SJCRH30 (cell line): Measurements from ENCODE around the gene TTC31. TPM values are rescaled to one million over a fixed set of nuclear protein-coding genes. Genes with fewer than 3 reads are reported as not detected.
A peak's percentile ranks its signal among the peaks of the same experiment; 100 is the strongest.
"Not testable (repeated sequence)": the region's sequence is repeated elsewhere in the genome, so short reads cannot be mapped to it uniquely, and the experiment has no call there.

Experiments
- DNase-seq, 2 experiments: peaks; one replicate each; pipeline ENCODE4 v3.0.0-alpha.2; 2015 to 2020
- H3K27ac ChIP-seq: fragments of 250-450 bp; sonication (Bioruptor Pico); 2 replicates; pipeline ENCODE4 v1.5.1; 2020; ENCODE audit warnings: mild to moderate bottlenecking, moderate library complexity
- H3K27me3 ChIP-seq: fragments of 250-450 bp; sonication (Bioruptor Pico); 2 replicates; pipeline ENCODE4 v1.5.1; 2020; ENCODE audit warnings: mild to moderate bottlenecking, moderate library complexity
- H3K36me3 ChIP-seq: fragments of 250-450 bp; sonication (Bioruptor Pico); 2 replicates; pipeline ENCODE4 v1.5.1; 2020; ENCODE audit warnings: mild to moderate bottlenecking, moderate library complexity
- H3K4me1 ChIP-seq: fragments of 250-450 bp; sonication (Bioruptor Pico); 2 replicates; pipeline ENCODE4 v1.5.1; 2020; ENCODE audit warnings: mild to moderate bottlenecking, moderate library complexity
- H3K4me3 ChIP-seq: fragments of 250-450 bp; sonication (Bioruptor Pico); 2 replicates; pipeline ENCODE4 v1.5.1; 2020; ENCODE audit warnings: mild to moderate bottlenecking, moderate library complexity
- H3K9me3 ChIP-seq: fragments of 250-450 bp; sonication (Bioruptor Pico); replicated peaks from 2 replicates; pipeline ENCODE4 v1.5.1; 2020; ENCODE audit warnings: mild to moderate bottlenecking, moderate library complexity
- total RNA-seq: library from RNA; depleted of rRNA; stranded (reverse); fragments of >200 nt; shearing (Covaris generic); gene quantifications from 2 replicates; pipeline ENCODE4 v1.2.3, GENCODE V29; 2014

The TTC31 gene
- total RNA-seq, 1 experiment from 2014 or later: 21.0 TPM

- H3K27ac ChIP-seq: no peak overlapping the region
Measured at GRCh38 chr2:74447230-74447999, 35.5 kb upstream of the TTC31 start.

DNA sequence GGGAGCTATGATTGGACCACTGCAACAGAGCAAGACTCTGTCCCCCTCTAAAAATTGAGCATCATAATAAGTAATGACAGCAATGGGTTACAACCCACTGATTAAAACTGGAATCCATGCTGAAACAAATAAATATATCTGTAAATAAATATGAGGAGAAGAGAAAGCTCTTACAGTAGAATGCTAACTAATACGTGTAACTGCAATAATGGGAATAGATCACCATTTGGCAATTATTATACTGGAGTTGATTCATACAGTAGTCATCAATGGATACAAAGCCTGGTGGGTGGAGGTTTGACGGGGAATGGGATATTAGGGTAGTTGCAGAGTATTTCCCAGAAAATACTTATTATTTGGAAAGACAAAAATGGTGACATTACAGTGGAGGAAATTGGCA is 34.1 kb upstream of the TTC31 start:
- Histone ChIP-seq H3K4me3 (no peak overlapping the region), H3K27me3 (0 out of 2 replicates have a peak, but pooled peaks cover 2% of the 10 kb centered on the region), H3K27ac (no peak overlapping the region), H3K36me3 (no peaks in the 10 kb centered on the region), H3K9me3 (no peaks in the 10 kb centered on the region), H3K4me1 (peaks cover 16% of the 10 kb centered on the region)
- no peak for DNase-seq

More at GRCh38 chr2:74447230-74447999, 35.5 kb upstream of the TTC31 start:
- Histone ChIP-seq H3K4me1 (peaks cover 12% of the 10 kb centered on the region), H3K9me3 (no peaks in the 10 kb centered on the region), H3K36me3 (no peaks in the 10 kb centered on the region), H3K27me3 (0 out of 2 replicates have a peak, but pooled peaks cover 2% of the 10 kb centered on the region), H3K4me3 (no peak overlapping the region)
- DNase-seq: no peak

- H3K9me3 ChIP-seq: no peaks in the 10 kb centered on the region
- peaks cover 6% of the 10 kb centered on the region; the same call in 1 of the 2 replicates for H3K4me1 ChIP-seq
- no peak for DNase-seq
- H3K4me3 ChIP-seq: no peak overlapping the region
- H3K27me3 ChIP-seq: 0 out of 2 replicates have a peak, but pooled peaks cover 2% of the 10 kb centered on the region
- no peaks in the 10 kb centered on the region for H3K36me3 ChIP-seq
- H3K27ac ChIP-seq: no peak overlapping the region
Measured at GRCh38 chr2:74450570-74451190, 32.2 kb upstream of the TTC31 start.

DNA sequence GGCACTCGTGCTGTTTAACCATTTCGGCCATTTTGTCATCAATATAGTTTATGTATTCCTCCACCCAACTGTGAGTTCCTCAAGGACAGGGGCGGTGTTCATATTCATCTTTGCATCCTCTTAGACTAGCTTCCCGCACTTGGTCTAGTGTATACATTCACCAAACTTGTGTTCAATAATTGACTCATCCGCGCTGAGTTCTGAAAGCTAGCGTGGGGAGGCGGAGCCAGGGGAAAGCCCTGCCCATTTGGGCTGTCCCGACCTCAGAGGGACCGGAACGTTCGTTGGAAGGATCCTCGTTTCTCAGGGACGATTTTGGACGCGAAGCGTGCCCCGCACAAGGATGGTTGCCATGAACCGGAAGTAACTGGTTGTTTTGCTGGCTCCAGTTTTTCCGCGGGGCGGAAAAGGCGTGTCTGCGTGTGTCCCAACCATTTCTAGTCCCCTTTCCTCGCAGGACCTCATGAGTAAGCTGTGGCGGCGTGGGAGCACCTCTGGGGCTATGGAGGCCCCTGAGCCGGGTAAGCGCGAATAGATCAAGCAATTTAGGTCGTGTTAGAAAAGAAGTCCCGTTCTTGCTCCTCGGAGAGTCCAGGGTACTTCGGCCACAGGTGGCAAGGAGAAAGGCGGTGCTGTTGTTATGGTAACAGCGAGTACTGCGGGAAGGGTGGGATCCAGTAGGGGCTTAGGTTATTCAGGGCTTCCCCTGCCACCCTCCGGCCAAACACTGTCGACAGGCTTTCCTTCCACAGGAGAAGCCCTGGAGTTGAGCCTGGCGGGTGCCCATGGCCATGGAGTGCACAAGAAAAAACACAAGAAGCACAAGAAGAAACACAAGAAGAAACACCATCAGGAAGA is 28.0 kb upstream of the TTC31 start, which contains the start of gene INO80B:
TSS of gene INO80B (plus strand) at position 434 of the 858 bp plus-strand sequence. CDS start at position 464, 30 bp downstream.
- Histone ChIP-seq H3K4me1 (peaks cover 11% of the 10 kb centered on the region), H3K4me3 (peak within 1 kb of the TSS; percentile 64), H3K27ac (peak within 1 kb of the TSS; percentile 9; the same call in 1 of the 2 replicates), H3K27me3 (no peaks in the 10 kb centered on the region), H3K36me3 (no peaks in the 10 kb centered on the region), H3K9me3 (no peaks in the 10 kb centered on the region)
- DNase-seq: peak; percentile 96 to 99

DNA sequence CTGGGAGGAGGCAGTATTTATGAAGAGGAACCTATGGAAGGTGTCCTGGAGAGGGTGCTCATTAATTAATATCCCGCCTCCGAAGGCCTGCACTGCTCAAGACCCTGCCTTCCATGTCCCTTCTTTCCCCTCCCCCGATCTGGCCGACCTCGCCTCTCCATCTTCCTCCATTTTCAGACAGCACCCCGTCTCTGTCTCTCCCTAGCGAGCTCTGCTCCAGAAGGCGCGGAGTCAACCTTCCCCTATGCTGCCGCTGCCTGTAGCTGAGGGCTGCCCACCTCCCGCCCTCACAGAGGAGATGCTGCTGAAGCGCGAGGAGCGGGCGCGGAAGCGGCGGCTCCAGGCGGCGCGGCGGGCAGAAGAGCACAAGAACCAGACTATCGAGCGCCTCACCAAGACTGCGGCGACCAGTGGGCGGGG is 25.7 kb upstream of the TTC31 start:
- peak overlapping the region; percentile 65; the same call in 1 of the 2 replicates for H3K27ac ChIP-seq
- peak overlapping the region; percentile 68 for H3K4me3 ChIP-seq
- no peaks in the 10 kb centered on the region for H3K9me3 ChIP-seq
- no peak for DNase-seq
- H3K27me3 ChIP-seq: no peaks in the 10 kb centered on the region
- peaks cover 11% of the 10 kb centered on the region for H3K4me1 ChIP-seq
- H3K36me3 ChIP-seq: no peaks in the 10 kb centered on the region

DNA sequence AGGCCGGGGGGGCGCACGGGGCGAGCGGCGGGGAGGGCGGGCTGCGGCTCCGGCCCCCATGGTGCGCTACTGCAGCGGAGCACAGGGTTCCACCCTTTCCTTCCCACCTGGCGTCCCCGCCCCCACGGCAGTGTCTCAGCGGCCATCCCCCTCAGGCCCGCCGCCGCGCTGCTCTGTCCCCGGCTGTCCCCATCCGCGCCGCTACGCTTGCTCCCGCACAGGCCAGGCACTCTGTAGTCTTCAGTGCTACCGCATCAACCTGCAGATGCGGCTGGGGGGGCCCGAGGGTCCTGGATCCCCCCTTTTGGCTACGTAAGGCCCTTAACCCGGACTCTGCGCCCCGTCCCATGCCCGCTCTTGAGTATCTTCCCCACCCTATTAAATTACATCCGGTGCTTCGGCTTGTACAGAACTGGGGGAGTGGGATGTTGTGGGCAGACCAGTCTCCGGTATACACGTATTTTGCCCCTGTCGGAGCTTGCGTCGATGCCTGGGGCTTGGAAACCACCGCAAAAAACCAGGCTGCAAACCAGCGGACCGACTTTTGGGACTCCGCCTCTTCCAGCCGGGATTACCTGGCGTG is 25.2 kb upstream of the TTC31 start:
- peaks cover 7% of the 10 kb centered on the region for H3K4me1 ChIP-seq
- no peaks in the 10 kb centered on the region for H3K27me3 ChIP-seq
- H3K27ac ChIP-seq: peak overlapping the region; percentile 65
- H3K4me3 ChIP-seq: peak overlapping the region; percentile 68
- peaks cover under 1% of the 10 kb centered on the region; the same call in 1 of the 2 replicates for H3K36me3 ChIP-seq
- peak; percentile 76 to 78 for DNase-seq
- no peaks in the 10 kb centered on the region for H3K9me3 ChIP-seq

DNA sequence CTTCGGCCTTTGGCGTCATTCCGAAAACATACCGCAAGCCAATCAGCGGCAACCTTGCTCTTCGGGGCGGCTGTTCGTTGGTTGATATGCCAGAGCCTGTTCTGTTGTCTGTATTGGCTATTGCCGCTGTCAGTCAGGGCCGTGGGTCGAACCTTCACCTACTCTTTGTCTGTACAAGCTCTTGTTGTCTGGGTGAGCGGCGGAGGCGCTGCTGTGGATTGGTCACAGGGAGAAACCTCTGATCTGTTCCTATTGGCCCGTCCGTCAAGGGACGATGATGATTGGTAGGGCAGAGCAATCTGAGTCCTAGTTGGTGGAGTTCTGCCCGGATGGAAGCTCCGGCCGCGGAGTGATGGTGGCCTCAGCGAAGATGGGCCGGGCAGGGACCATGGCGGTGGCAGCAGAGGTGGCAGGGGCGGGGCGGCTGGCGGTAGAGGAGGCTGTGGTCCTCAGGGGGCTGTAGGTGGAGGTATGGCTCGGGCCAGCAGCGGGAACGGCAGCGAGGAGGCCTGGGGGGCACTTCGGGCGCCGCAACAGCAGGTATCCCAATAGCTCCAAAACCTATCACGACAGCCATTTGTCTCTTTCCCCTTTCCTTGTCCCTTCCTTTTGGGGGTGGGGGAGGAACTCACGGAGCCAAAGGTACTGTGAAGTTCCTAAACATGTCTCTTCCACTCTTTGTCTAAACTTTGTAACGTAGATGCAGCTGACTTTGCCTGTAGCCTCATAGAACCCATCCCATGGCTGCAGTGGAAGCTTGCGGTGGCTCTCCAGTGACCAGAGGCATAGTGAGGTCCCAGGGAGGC is 24.5 kb upstream of the TTC31 start, which contains the start of gene WBP1:
TSS of gene WBP1 (plus strand) at position 307 of the 806 bp plus-strand sequence. CDS start at position 472, 165 bp downstream.
- no peaks in the 10 kb centered on the region for H3K9me3 ChIP-seq

GRCh38 chr2:74458938-74459363 is 23.9 kb upstream of the TTC31 start:
- Histone ChIP-seq H3K27ac (peak overlapping the region; percentile 25), H3K27me3 (no peaks in the 10 kb centered on the region), H3K4me1 (peaks cover 6% of the 10 kb centered on the region), H3K9me3 (no peaks in the 10 kb centered on the region), H3K36me3 (peaks cover 4% of the 10 kb centered on the region; the same call in 1 of the 2 replicates), H3K4me3 (peak overlapping the region; percentile 68)
- DNase-seq: no peak

More for the DNA sequence above, 24.5 kb upstream of the TTC31 start, which contains the start of gene WBP1:
- peak; percentile 100 for DNase-seq
- Histone ChIP-seq H3K27me3 (no peaks in the 10 kb centered on the region), H3K36me3 (peaks cover 4% of the 10 kb centered on the region; the same call in 1 of the 2 replicates), H3K4me3 (peak within 1 kb of the TSS; percentile 68), H3K27ac (peak within 1 kb of the TSS; percentile 65), H3K4me1 (peaks cover 6% of the 10 kb centered on the region)

DNA sequence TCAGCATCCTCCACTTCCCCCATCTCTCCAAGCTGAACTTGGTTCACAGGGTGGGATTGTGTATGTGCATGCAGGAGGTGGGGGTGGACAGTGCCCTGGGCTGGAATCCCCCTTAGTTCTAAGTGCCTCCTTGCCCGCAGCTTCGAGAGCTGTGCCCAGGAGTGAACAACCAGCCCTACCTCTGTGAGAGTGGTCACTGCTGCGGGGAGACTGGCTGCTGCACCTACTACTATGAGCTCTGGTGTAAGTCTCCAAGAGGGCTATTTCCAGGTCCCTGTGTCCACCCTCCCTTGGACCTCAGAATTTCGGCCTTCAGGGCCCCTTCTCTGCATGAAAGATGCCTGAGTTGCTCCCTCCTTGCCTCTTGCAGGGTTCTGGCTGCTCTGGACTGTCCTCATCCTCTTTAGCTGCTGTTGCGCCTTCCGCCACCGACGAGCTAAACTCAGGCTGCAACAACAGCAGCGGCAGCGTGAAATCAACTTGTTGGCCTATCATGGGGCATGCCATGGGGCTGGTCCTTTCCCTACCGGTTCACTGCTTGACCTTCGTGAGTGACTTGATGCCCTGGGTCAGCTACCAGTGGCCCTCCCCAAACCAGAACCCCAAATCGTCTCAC is 23.3 kb upstream of the TTC31 start:
- H3K27me3 ChIP-seq, H3K4me1 ChIP-seq, H3K9me3 ChIP-seq, DNase-seq, H3K27ac ChIP-seq, H3K36me3 ChIP-seq, H3K4me3 ChIP-seq: not testable (repeated sequence)

GRCh38 chr2:74460187-74460586 is 22.7 kb upstream of the TTC31 start:
- not testable (repeated sequence) for H3K36me3 ChIP-seq, H3K9me3 ChIP-seq, H3K4me3 ChIP-seq, H3K27ac ChIP-seq, H3K4me1 ChIP-seq, H3K27me3 ChIP-seq, DNase-seq

- Histone ChIP-seq H3K4me1 (peaks cover 11% of the 10 kb centered on the region), H3K27ac (no peak overlapping the region), H3K36me3 (peaks cover 4% of the 10 kb centered on the region; the same call in 1 of the 2 replicates), H3K27me3 (no peaks in the 10 kb centered on the region), H3K9me3 (no peaks in the 10 kb centered on the region), H3K4me3 (no peak overlapping the region)
- DNase-seq: no peak
Measured at GRCh38 chr2:74461187-74462053, 21.5 kb upstream of the TTC31 start.

DNA sequence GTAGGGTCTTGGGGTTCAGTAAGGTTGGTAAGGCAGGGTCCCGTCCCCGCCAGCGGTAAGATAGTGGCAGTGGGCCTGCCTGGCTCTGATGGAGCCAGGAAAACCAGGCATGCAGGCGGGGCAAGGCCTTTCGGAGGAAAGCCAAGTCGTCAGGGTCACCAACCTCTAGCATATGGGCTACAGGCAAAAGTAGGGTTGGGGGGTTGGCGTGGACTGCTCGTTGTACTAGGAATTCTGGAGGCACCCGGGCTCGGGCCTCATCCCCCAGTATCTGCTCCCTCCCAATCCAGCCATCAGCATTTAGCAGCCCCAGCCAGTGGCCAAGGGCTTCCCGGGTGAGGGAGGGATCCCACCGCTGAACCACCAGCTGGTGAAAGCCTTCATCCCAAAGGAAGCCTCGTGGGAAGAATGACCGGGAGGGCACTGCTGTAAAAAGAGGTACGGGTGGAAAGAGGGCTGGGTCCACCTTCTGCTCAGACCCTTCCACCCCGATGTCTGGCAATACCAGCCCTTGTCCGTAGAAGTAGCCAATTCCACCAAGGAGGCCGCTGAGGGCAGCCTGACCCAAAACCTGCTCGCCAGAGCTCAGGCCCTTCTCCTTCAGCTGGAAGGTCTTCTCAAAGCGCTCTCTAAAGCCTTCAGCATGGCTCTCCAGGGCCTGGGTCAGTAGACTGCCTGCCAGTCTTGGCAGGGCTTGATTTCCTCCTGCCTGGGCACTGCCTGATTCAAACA is 20.7 kb upstream of the TTC31 start:
- no peak overlapping the region for H3K27ac ChIP-seq
- H3K36me3 ChIP-seq: peaks cover 4% of the 10 kb centered on the region; the same call in 1 of the 2 replicates
- no peak overlapping the region for H3K4me3 ChIP-seq
- 0 out of 2 replicates have a peak, but pooled peaks cover 6% of the 10 kb centered on the region for H3K4me1 ChIP-seq
- DNase-seq: no peak
- no peaks in the 10 kb centered on the region for H3K27me3 ChIP-seq
- H3K9me3 ChIP-seq: no peaks in the 10 kb centered on the region
